Body of pancreas (tissue), 4 donors: ENCODE measurements around the gene MAGEA1.
"Not testable (repeated sequence)": the region's sequence is repeated elsewhere in the genome, so short reads cannot be mapped to it uniquely, and the experiment has no call there.

ENCODE experiments used
- POLR2A ChIP-seq, 3 donors: fragments of 450-650 bp; IDR thresholded peaks; one replicate each; pipeline ENCODE4 v1.6.1; 2016; ENCODE audit warnings: antibody characterized with exemption in 3 of 3, mild to moderate bottlenecking in 2 of 3
- TF ChIP-seq, protein P1 (sequence below), 7 experiments: fragments of 450-650 bp in 4 of 7; fragments of 200-600 bp in 3 of 7; sonication (generic) in 3 of 7; IDR thresholded peaks; one replicate each; pipeline ENCODE4 v1.5.1; 2016 to 2019; ENCODE audit warnings: antibody characterized with exemption in 7 of 7

DNA sequence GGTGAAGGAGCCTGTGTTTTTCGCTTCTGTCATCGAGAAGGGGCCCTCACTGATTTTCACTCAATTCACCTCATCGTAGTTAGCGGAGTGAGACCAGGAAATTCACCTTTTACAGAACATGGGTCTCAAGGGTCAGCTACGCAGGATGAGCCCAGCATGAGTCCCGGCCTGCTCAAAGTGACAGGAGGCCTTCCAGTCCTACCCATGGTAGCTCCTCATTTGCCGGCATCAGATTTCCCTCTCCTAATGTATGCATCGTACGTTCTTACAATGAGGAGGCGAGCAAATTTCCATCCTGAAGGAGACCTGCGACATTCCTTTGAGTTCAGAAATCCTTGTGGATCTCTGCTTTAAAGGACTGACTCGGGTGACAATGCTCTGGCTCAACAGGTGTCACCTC, 46.2 kb upstream of the MAGEA1 start:
- TF ChIP-seq POLR2A (IDR thresholded peaks at IDR 0.05): not testable (repeated sequence)
- TF ChIP-seq, protein P1, sequence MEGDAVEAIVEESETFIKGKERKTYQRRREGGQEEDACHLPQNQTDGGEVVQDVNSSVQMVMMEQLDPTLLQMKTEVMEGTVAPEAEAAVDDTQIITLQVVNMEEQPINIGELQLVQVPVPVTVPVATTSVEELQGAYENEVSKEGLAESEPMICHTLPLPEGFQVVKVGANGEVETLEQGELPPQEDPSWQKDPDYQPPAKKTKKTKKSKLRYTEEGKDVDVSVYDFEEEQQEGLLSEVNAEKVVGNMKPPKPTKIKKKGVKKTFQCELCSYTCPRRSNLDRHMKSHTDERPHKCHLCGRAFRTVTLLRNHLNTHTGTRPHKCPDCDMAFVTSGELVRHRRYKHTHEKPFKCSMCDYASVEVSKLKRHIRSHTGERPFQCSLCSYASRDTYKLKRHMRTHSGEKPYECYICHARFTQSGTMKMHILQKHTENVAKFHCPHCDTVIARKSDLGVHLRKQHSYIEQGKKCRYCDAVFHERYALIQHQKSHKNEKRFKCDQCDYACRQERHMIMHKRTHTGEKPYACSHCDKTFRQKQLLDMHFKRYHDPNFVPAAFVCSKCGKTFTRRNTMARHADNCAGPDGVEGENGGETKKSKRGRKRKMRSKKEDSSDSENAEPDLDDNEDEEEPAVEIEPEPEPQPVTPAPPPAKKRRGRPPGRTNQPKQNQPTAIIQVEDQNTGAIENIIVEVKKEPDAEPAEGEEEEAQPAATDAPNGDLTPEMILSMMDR (IDR thresholded peaks at IDR 0.05): not testable (repeated sequence)
